HepG2 (cell line): Measurements from ENCODE around the gene NOTO. TPM values are rescaled to one million over a fixed set of nuclear protein-coding genes. Genes with fewer than 3 reads are reported as not detected.

Source experiments
- ADNP ChIP-seq: sonication (generic); formaldehyde crosslinking; IDR thresholded peaks from 2 replicates; pipeline ENCODE4 v1.4.0; 2020; ENCODE audit warnings: missing genetic modification reagents
- AGO2 ChIP-seq: fragments of 200-400 bp; formaldehyde crosslinking; optimal IDR thresholded peaks from 2 replicates; pipeline ENCODE3; 2017; ENCODE audit warnings: mild to moderate bottlenecking, low read depth, low read length, moderate library complexity
- ATF7-NPFF ChIP-seq: sonication (generic); formaldehyde crosslinking; IDR thresholded peaks from 2 replicates; pipeline ENCODE4 v1.8.1; 2023; ENCODE audit warnings: mild to moderate bottlenecking, low read depth, missing genetic modification reagents, moderate library complexity
- ERF ChIP-seq: IDR thresholded peaks from 2 replicates; pipeline ENCODE4 v1.6.1; 2018; ENCODE audit warnings: missing biosample characterization, missing genetic modification reagents
- MAZ ChIP-seq, 2 experiments: sonication (generic) in 1 of 2; formaldehyde crosslinking in 1 of 2; IDR thresholded peaks; 2 replicates each; pipeline versions ENCODE4 v1.5.0 to v1.6.1; 2012 to 2020; ENCODE audit warnings: low read depth in 2 of 2, mild to moderate bottlenecking in 2 of 2, borderline replicate concordance in 1 of 2, improper control_type of control experiment in 1 of 2, low read length in 1 of 2, missing genetic modification reagents in 1 of 2, moderate library complexity in 1 of 2
- PHF5A ChIP-seq: IDR thresholded peaks from one replicate; pipeline ENCODE4 v1.6.1; 2018; ENCODE audit warnings: low read depth, missing genetic modification reagents; ENCODE audit not compliant: unreplicated experiment
- SATB2 ChIP-seq: sonication (generic); formaldehyde crosslinking; IDR thresholded peaks from 2 replicates; pipeline ENCODE4 v1.5.0; 2020; ENCODE audit warnings: missing genetic modification reagents
- SNAPC2 ChIP-seq: sonication (generic); formaldehyde crosslinking; IDR thresholded peaks from 2 replicates; pipeline ENCODE4 v1.8.1; 2022; ENCODE audit warnings: mild to moderate bottlenecking, missing genetic modification reagents
- TGIF2 ChIP-seq: IDR thresholded peaks from 2 replicates; pipeline ENCODE4 v1.6.1; 2016; ENCODE audit warnings: control low read depth, missing compliant biosample characterization
- ZNF746 ChIP-seq: sonication (generic); formaldehyde crosslinking; IDR thresholded peaks from 2 replicates; pipeline ENCODE4 v1.8.0; 2022; ENCODE audit warnings: mild to moderate bottlenecking, missing genetic modification reagents
- ZNF790 ChIP-seq: sonication (generic); formaldehyde crosslinking; IDR thresholded peaks from 2 replicates; pipeline ENCODE4 v1.8.0; 2022; ENCODE audit warnings: missing genetic modification reagents, mild to moderate bottlenecking, borderline replicate concordance
- polyA plus RNA-seq, 8 experiments: library from polyadenylated mRNA; depleted of rRNA in 3 of 8; stranded (reverse) in 7 of 8; unstranded in 1 of 8; fragments of >200 nt; fragmentation: Illumina TruSeq in 4 of 8; extraction: Trizol in 4 of 8; gene quantifications; 2 replicates each; pipeline versions ENCODE4 v1.2.1 to v1.2.3, GENCODE V29; 2011 to 2016; ENCODE audit warnings: low read depth in 4 of 8, missing spikeins in 1 of 8, mixed read lengths in 1 of 8; ENCODE audit not compliant: insufficient read depth in 1 of 8
- total RNA-seq, 5 experiments: library from RNA; depleted of rRNA; stranded (reverse); fragments of >200 nt; fragmentation: Illumina TruSeq; extraction: Trizol; gene quantifications; 2 replicates each; pipeline ENCODE4 v1.2.3, GENCODE V29; 2016; ENCODE audit warnings: low read depth in 1 of 5
- TF ChIP-seq, protein P1 (sequence below): sonication (generic); formaldehyde crosslinking; IDR thresholded peaks from 2 replicates; pipeline ENCODE4 v1.8.1; 2023; ENCODE audit warnings: mild to moderate bottlenecking, missing genetic modification reagents
- TF ChIP-seq, protein P2 (sequence below): sonication (generic); formaldehyde crosslinking; IDR thresholded peaks from 2 replicates; pipeline ENCODE4 v1.4.0; 2020; ENCODE audit warnings: missing genetic modification reagents
- TF ChIP-seq, protein P3 (sequence below): sonication (generic); formaldehyde crosslinking; IDR thresholded peaks from 2 replicates; pipeline ENCODE4 v1.4.0; 2020; ENCODE audit warnings: mild to moderate bottlenecking, missing genetic modification reagents
- TF ChIP-seq, protein P4 (sequence below): sonication (generic); formaldehyde crosslinking; IDR thresholded peaks from 2 replicates; pipeline ENCODE4 v1.9.0; 2021; ENCODE audit warnings: missing genetic modification reagents, borderline replicate concordance

Gene NOTO
- total and polyA plus RNA-seq, 2 of the 13 experiments (the other 11 are each of a cell fraction or from before 2014, with no cell fraction given) = not detected

GRCh38 chr2:73176881-73177644 lies 25.3 kb upstream of the NOTO start (continued):
- TF ChIP-seq, protein P1, sequence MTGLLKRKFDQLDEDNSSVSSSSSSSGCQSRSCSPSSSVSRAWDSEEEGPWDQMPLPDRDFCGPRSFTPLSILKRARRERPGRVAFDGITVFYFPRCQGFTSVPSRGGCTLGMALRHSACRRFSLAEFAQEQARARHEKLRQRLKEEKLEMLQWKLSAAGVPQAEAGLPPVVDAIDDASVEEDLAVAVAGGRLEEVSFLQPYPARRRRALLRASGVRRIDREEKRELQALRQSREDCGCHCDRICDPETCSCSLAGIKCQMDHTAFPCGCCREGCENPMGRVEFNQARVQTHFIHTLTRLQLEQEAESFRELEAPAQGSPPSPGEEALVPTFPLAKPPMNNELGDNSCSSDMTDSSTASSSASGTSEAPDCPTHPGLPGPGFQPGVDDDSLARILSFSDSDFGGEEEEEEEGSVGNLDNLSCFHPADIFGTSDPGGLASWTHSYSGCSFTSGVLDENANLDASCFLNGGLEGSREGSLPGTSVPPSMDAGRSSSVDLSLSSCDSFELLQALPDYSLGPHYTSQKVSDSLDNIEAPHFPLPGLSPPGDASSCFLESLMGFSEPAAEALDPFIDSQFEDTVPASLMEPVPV (CRISPR knock-in tag) = no peak; the same call in 1 of the 2 replicates
- TF ChIP-seq ERF (CRISPR knock-in tag) (peak; percentile 84), ATF7-NPFF (CRISPR knock-in tag) (peak; percentile 72), ZNF790 (CRISPR knock-in tag) (no peak), ZNF746 (no peak), ADNP (CRISPR knock-in tag) (no peak), SATB2 (CRISPR knock-in tag) (no peak), SNAPC2 (CRISPR knock-in tag) (no peak), AGO2 (no peak), PHF5A (CRISPR knock-in tag) (peak; percentile 64), TGIF2 (CRISPR knock-in tag) (peak; percentile 19; the same call in 1 of the 2 replicates), MAZ (IDR thresholded peaks at IDR 0.05; ENCODE audit: borderline replicate concordance, low read depth, low read length) (peak; percentile 90), MAZ (CRISPR knock-in tag; IDR thresholded peaks at IDR 0.05; ENCODE audit: low read depth) (peak; percentile 96)
- TF ChIP-seq, protein P2, sequence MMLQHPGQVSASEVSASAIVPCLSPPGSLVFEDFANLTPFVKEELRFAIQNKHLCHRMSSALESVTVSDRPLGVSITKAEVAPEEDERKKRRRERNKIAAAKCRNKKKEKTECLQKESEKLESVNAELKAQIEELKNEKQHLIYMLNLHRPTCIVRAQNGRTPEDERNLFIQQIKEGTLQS (CRISPR knock-in tag) = peak; percentile 34; the same call in 1 of the 2 replicates
- TF ChIP-seq, protein P3, sequence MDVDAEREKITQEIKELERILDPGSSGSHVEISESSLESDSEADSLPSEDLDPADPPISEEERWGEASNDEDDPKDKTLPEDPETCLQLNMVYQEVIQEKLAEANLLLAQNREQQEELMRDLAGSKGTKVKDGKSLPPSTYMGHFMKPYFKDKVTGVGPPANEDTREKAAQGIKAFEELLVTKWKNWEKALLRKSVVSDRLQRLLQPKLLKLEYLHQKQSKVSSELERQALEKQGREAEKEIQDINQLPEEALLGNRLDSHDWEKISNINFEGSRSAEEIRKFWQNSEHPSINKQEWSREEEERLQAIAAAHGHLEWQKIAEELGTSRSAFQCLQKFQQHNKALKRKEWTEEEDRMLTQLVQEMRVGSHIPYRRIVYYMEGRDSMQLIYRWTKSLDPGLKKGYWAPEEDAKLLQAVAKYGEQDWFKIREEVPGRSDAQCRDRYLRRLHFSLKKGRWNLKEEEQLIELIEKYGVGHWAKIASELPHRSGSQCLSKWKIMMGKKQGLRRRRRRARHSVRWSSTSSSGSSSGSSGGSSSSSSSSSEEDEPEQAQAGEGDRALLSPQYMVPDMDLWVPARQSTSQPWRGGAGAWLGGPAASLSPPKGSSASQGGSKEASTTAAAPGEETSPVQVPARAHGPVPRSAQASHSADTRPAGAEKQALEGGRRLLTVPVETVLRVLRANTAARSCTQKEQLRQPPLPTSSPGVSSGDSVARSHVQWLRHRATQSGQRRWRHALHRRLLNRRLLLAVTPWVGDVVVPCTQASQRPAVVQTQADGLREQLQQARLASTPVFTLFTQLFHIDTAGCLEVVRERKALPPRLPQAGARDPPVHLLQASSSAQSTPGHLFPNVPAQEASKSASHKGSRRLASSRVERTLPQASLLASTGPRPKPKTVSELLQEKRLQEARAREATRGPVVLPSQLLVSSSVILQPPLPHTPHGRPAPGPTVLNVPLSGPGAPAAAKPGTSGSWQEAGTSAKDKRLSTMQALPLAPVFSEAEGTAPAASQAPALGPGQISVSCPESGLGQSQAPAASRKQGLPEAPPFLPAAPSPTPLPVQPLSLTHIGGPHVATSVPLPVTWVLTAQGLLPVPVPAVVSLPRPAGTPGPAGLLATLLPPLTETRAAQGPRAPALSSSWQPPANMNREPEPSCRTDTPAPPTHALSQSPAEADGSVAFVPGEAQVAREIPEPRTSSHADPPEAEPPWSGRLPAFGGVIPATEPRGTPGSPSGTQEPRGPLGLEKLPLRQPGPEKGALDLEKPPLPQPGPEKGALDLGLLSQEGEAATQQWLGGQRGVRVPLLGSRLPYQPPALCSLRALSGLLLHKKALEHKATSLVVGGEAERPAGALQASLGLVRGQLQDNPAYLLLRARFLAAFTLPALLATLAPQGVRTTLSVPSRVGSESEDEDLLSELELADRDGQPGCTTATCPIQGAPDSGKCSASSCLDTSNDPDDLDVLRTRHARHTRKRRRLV (CRISPR knock-in tag) = 0 out of 2 replicates have a peak, but pooled peaks have one; percentile 3
- TF ChIP-seq, protein P4, sequence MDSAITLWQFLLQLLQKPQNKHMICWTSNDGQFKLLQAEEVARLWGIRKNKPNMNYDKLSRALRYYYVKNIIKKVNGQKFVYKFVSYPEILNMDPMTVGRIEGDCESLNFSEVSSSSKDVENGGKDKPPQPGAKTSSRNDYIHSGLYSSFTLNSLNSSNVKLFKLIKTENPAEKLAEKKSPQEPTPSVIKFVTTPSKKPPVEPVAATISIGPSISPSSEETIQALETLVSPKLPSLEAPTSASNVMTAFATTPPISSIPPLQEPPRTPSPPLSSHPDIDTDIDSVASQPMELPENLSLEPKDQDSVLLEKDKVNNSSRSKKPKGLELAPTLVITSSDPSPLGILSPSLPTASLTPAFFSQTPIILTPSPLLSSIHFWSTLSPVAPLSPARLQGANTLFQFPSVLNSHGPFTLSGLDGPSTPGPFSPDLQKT (CRISPR knock-in tag) = no peak
